M059J (cell line): Measurements from ENCODE around the gene EXOC4. TPM values are rescaled to one million over a fixed set of nuclear protein-coding genes. Genes with fewer than 3 reads are reported as not detected.
A peak's percentile ranks its signal among the peaks of the same experiment; 100 is the strongest.

Experiments
- DNase-seq: peaks from one replicate; pipeline ENCODE4 v3.0.0-alpha.2; 2012; ENCODE audit warnings: low read depth
- total RNA-seq: library from RNA; depleted of rRNA; stranded (reverse); fragments of >200 nt; shearing (Covaris generic); gene quantifications from 2 replicates; pipeline ENCODE4 v1.2.3, GENCODE V29; 2014

The EXOC4 gene
- total RNA-seq, 1 experiment from 2014 or later, result 70.5 TPM

- DNase-seq, result no peak
Observed at GRCh38 chr7:133934977-133935330, 682.1 kb downstream of the EXOC4 start.

GRCh38 chr7:133936074-133936473, 683.2 kb downstream of the EXOC4 start:
- DNase-seq, result peak; percentile 77

- DNase-seq, result no peak
Observed at GRCh38 chr7:133937786-133938185, 684.9 kb downstream of the EXOC4 start.

GRCh38 chr7:133940368-133940767, 687.5 kb downstream of the EXOC4 start:
- no peak for DNase-seq

- DNase-seq, result peak; percentile 33
Observed at GRCh38 chr7:133941496-133941895, 688.6 kb downstream of the EXOC4 start.

- DNase-seq, result no peak
Observed at GRCh38 chr7:133945497-133945896, 692.6 kb downstream of the EXOC4 start.

GRCh38 chr7:133947458-133948254, 694.8 kb downstream of the EXOC4 start:
- no peak for DNase-seq

GRCh38 chr7:133948588-133948987, 695.7 kb downstream of the EXOC4 start:
- DNase-seq, result no peak

GRCh38 chr7:133950855-133951254, 698.0 kb downstream of the EXOC4 start:
- DNase-seq, result no peak

- no peak for DNase-seq
Observed at GRCh38 chr7:133955208-133955607, 702.3 kb downstream of the EXOC4 start.

- DNase-seq, result no peak
Observed at GRCh38 chr7:133957845-133958244, 705.0 kb downstream of the EXOC4 start.

GRCh38 chr7:133958822-133959221, 705.9 kb downstream of the EXOC4 start:
- DNase-seq, result no peak

GRCh38 chr7:133959505-133959904, 706.6 kb downstream of the EXOC4 start:
- DNase-seq, result no peak

- DNase-seq, result no peak
Observed at GRCh38 chr7:133961724-133962123, 708.8 kb downstream of the EXOC4 start.

- no peak for DNase-seq
Observed at GRCh38 chr7:133962646-133963045, 709.8 kb downstream of the EXOC4 start.

- no peak for DNase-seq
Observed at GRCh38 chr7:133963629-133964028, 710.8 kb downstream of the EXOC4 start.

- no peak for DNase-seq
Observed at GRCh38 chr7:133971625-133972024, 718.7 kb downstream of the EXOC4 start.

- DNase-seq, result no peak
Observed at GRCh38 chr7:133973710-133974109, 720.8 kb downstream of the EXOC4 start.

- DNase-seq, result no peak
Observed at GRCh38 chr7:133975130-133975529, 722.3 kb downstream of the EXOC4 start.

- DNase-seq, result no peak
Observed at GRCh38 chr7:133976140-133976539, 723.3 kb downstream of the EXOC4 start.

- DNase-seq, result no peak
Observed at GRCh38 chr7:133977409-133978274, 724.8 kb downstream of the EXOC4 start.

- no peak for DNase-seq
Observed at GRCh38 chr7:133978502-133979295, 725.8 kb downstream of the EXOC4 start.
